Daoy (cell line): Measurements from ENCODE around the gene HUWE1. TPM values are rescaled to one million over a fixed set of nuclear protein-coding genes. Genes with fewer than 3 reads are reported as not detected.
"Not testable (repeated sequence)": the region's sequence is repeated elsewhere in the genome, so short reads cannot be mapped to it uniquely, and the experiment has no call there.

Experiments
- DNase-seq: peaks from one replicate; pipeline ENCODE4 v3.0.0-alpha.2; 2015; ENCODE audit warnings: low read depth
- total RNA-seq: library from RNA; depleted of rRNA; stranded (reverse); fragments of >200 nt; shearing (Covaris generic); gene quantifications from 2 replicates; pipeline ENCODE4 v1.2.3, GENCODE V29; 2014; rRNA removed

HUWE1 gene, protein sequence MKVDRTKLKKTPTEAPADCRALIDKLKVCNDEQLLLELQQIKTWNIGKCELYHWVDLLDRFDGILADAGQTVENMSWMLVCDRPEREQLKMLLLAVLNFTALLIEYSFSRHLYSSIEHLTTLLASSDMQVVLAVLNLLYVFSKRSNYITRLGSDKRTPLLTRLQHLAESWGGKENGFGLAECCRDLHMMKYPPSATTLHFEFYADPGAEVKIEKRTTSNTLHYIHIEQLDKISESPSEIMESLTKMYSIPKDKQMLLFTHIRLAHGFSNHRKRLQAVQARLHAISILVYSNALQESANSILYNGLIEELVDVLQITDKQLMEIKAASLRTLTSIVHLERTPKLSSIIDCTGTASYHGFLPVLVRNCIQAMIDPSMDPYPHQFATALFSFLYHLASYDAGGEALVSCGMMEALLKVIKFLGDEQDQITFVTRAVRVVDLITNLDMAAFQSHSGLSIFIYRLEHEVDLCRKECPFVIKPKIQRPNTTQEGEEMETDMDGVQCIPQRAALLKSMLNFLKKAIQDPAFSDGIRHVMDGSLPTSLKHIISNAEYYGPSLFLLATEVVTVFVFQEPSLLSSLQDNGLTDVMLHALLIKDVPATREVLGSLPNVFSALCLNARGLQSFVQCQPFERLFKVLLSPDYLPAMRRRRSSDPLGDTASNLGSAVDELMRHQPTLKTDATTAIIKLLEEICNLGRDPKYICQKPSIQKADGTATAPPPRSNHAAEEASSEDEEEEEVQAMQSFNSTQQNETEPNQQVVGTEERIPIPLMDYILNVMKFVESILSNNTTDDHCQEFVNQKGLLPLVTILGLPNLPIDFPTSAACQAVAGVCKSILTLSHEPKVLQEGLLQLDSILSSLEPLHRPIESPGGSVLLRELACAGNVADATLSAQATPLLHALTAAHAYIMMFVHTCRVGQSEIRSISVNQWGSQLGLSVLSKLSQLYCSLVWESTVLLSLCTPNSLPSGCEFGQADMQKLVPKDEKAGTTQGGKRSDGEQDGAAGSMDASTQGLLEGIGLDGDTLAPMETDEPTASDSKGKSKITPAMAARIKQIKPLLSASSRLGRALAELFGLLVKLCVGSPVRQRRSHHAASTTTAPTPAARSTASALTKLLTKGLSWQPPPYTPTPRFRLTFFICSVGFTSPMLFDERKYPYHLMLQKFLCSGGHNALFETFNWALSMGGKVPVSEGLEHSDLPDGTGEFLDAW (N-terminal part only)
- 48.0 and 54.1 TPM in 2 replicates for total RNA-seq

DNA sequence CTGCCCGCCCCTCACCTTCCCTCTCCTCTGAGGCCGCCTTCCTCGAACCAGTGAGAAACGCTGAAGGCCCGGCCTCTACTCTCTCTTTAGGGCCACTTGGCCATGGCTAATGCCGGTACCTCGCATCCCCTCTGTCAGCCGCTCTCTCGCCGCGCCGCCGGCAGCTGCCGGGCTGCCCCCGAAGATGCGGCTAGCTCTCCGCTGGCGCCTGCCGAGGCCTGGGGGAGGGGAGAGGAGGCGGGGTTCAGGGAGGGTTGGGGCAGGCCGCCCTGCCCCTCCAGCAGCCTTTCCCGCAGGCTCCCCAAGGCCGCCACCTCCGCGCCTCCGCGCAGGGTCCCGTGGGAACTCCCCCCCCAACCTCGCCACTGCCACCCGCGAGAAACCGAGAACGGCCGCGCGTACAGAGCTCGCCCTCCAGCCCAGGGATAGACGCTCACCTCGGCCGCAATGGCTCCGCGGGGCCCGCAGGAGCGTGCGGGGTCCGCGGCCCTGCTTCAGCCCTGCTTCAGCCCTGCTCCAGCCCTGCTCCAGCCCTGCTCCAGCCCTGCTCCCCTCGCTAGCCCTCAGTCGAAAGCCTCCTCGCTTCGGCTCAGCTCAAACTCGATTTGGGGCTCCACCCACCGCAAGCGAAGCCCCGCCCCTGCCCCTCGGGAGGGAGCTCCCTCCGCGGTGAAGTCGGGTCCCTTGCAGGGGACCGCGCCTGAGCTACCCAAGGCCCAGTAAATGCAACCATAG is at the start of gene HUWE1:
Gene HUWE1 (minus strand): TSS at position 569 of the 735 bp plus-strand sequence. CDS start 32,612 bp downstream, outside the sequence.
- DNase-seq: peak; percentile 81

DNA sequence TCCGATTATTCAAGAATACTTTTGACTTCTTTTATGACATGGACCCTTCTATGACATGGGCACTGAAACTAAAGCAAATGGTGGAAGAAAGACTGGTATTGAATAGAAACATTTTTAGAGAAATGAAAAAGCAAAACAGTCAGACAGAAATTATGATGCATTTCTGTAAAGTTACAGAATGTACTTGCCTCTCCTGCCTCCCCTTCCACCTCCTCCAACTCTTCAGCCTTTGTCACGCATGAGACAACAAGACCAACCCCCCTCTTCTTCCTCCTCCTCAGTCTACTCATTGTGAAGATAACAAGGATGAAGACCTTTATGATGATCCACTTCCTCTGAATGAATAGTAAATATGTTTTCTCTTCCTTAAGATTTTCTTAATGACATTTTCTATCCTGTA is 46.3 kb upstream of the HUWE1 start:
- no peak for DNase-seq

DNA sequence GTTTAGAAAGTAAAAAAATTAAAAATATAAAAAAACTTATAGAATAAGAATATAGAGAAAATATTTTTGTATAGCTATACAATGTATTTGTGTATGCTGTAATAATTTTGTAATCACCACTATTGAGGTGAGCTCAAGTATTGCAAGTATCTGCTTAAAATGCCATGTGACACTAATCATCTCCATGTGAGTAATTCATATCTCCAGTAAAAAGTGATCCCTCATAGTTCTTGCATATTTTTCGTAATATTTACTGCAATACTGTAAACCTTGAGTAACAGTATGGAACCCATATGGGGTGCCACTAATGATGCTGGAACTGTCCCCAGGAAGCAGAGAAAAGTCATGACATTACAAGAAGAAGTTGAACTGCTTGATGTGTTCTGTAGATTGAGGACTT is 43.2 kb upstream of the HUWE1 start:
- no peak for DNase-seq

DNA sequence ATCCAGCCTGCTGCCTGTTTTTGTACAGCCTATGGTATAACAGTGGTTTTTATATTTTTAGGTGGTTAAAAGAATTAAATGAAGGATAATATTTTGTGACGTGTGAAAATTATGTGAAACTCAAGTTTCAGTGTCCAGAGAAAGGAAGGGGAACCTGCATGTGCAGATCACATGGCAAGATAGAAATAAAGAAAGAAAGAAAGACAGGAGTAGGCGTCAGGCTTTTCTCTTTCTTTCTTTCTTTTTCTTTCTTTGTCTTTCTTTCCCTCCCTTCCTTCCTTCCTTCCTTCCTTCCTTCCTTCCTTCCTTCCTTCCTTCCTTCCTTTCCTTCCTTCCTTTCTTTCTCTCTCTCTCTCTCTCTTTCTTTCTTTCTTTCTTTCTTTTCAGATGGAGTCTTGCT is 42.0 kb upstream of the HUWE1 start:
- DNase-seq: no peak

DNA sequence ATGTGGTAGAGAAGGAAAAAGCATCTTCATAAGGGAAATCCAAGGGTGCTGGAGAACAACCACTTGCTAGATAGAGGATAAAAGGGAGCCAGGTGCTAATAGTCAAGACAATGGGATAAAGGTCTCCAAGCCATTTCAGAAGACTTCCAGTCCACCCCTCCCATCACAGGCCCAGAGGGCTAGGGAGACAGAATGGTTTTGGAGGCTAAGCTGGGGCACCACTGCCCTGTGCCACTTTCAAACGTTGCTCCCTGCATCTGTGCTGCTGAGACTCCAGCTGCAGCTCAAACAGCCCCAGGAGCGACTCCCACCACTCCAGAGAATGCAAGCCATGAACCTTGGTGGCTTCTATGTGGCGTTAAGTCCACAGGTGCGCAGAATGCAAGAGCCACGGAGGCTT is 38.4 kb upstream of the HUWE1 start:
- no peak for DNase-seq

DNA sequence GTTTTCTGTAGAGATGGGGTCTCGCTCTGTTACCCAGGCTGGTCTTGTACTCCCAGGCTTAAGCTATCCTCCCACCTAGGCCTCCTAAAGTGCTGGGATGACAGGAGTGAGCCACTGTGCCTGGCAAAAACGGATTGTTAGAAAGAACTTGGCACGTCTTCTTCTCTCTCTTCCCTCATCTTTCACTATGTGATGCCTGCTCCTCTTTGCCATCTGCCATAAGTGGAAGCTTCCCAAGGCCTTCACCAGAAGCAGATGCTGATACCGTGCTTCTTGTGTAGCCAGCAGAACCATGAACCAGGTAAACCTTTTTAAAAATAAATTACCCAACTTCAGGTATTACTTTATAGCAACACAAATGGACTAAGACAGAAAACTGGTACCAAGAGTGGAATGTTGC is 36.9 kb upstream of the HUWE1 start:
- DNase-seq: no peak

DNA sequence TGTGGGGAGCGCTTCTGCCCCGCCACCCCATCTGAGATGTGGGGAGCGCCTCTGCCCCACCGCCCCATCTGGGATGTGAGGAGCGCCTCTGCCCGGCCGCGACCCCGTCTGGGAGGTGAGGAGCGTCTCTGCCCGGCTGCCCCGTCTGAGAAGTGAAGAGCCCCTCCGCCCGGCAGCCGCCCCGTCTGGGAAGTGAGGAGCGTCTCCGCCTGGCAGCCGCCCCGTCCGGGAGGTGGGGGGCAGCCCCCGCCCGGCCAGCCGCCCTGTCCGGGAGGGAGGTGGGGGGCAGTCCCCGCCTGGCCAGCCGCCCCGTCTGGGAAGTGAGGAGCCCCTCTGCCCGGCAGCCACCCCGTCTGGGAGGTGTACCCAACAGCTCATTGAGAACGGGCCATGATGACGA is 35.1 kb upstream of the HUWE1 start:
- not testable (repeated sequence) for DNase-seq

DNA sequence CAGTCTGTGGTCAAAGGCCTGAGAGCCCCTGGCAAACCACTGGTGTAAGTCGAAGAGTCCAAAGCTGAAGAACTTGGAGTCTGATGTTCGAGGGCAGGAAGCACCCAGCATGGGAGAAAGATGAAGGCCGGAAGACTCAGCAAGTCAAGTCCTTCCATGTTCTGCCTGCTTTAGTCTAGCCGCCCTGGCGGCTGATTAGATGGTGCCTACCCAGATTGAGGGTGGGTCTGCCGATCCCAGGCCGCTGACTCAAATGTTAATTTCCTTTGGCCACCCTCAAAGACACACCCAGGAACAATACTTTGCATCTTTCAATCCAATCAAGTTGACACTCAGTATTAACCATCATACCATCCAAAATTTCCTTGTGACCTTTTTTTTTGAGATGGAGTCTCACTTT is 33.1 kb upstream of the HUWE1 start:
- DNase-seq: not testable (repeated sequence)

DNA sequence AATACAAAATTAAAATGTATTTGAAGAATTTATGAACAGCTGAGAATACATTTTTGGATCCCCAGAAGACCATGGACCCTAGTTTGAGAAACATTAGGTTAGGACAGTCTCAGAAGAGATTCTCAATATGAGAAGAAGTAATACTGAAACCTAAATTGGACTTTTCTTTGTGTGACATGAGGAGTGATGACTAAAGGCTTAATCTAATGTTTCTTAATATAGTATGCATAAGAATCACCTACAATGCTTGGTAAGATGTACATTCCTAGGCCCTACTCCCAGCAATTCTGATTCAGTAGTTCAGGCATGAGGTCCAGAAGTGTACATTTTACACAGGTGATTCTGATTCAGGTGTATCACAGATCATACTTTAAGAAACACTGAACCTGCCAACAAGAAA is 31.6 kb upstream of the HUWE1 start:
- DNase-seq: no peak

DNA sequence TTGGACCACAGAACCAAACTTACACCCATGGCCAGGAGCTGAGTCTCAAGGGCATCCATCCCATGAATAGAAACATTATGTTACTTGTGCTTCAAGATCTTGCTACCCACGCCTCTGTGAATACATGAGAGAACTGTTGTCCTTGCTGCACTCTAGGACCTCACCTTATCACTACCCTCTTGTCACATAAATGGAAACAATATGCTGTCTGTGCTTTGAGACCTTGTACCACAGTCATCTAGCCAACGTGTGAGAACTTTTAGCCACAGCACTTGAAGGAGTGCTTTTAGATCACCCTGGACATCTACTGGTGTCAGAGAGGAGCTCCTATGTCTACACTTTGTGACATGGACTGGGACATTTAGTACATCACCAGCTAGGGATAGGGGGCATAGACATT is 30.7 kb upstream of the HUWE1 start:
- no peak for DNase-seq

DNA sequence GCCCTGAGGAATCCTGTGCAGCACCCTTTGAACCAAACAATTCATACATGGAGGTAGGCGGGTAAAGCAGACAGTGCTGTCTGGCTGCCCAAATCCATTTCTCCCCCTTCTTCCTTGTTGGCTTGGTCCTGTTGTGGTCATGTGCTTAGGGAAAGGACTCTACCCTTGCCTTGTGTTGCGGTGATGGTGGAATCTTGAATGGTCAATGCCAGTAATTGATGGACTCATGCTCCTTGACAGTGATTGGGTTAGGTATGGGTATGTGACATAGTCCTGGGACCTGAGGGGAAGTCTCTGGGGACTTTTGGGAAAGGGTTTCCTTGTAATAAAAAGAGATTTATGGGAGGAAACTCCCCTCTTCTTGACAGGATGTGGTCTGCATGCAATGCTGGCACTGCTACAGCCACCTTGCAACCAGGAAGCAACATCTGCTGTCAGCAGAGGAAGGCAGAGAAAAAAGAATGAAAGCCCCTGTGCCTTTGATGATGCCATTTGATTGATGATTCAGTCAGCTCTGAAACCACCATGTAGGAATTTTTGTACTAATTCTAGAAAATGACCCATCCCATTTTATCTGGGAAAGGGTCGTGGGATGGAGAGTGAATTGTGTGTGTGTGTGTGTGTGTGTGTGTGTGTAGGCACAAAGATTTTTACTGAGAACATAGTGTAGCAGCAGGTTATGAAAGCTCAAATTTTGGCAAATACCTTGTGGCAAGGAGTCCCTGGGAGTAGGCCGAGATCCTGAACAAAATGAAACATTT is 30.0 kb upstream of the HUWE1 start:
- peak; percentile 66 for DNase-seq

DNA sequence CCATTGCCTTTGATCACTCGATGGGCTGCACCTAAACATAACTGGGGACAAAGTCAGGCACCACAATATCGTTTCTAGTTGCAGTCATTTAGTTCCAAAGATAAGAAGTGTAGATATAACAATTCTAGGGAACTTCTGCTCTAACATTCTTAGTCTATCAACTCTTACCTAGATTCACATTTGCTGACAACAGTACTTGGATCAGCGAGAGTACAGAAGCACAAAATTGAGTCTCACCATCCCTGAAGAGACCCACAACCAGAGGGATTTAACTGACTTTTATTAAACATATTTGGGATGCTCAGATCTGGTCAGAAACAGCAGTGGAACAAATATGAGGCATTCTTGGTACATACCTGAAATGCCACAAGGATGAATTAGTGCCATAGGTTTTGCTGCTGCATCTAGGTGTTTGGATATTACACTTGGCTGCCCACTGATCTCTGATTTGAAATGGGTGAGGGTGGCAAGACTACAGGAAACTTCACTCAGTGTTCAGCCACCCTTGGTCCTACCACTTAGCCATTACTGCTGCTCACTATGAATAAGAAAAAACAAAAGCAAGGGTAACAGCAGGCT is 28.9 kb upstream of the HUWE1 start:
- no peak for DNase-seq

DNA sequence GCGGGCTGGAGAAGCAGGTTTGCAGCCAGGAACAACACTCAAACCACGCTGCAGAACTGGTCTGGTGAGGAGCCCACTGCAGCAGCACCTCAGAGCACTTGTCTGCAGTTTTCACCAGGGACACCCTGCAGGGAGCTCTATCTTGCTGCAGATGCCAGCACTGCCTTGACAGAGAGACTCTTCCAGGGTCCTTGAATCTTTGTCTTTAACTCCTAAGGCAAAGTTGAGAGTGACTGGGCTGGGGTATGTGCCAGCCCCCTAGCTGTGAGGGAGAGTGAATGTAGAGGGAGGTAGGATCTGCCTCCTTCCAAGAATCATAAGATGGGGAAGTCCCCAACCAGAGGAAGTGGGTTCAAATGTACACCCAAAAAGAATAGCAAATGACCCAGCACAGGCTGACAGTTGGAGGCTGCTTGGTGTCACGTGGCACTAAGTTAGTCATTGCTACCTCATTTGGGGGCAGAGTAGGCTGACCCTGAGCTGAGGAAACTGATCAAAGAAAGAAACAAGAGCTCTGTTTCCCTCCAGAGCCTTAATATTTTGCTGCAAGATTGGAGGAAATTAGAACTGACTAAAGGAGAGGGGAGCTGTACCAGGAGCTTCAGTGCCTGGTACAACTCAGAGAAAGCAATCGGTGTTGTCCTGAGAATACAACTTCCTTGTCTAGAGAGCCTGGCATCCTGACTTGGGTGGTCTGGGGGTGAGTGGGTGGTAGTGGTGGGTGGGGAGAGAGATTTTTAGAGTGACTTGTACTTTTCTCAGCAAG is 28.2 kb upstream of the HUWE1 start:
- DNase-seq: peak; percentile 60

DNA sequence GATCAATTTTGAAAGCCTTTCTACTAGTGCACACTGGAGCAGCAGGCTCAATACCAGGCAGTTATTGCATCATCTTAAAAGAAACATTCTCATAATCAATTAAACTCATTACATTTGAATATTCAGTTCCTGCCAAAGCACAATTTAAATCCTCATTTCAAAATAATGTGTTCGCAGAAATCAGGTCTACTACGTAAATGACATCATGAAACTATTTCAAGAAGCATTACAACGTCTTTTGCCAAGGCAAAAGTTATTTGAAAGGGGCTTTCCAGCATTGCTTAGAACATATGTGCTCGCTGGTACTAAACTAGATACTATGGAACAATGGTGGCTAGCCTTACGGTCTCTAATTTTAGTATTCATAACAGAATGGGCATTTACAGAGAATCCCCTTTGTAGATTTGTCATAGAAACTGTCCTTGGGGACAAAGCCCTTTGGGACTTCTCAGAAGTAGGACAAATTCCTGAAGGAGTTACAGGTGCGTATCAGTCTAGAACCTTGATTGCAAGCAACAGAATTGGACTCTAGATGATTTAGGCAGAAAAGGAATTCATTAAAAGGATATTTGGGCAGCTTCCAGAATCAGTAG is 27.6 kb upstream of the HUWE1 start:
- no peak for DNase-seq

DNA sequence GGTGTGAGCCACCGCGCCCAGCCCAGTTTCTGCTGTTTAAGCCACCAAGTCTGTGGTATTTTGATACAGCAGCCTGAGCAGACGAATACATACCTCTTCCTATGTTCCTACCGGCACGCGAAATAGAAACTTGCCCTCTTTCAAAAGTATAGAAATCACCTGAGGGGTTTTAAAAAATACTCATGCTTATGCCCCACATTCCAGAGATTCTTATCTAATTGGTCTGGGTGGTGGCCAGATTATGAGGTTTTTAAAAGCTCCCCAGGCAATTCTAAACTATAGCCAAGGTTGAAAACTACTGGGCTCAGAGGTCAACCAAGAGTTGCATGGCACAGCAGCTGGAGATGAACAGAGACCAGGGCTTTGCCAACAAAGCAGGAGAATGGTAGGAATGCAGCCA is 24.9 kb upstream of the HUWE1 start:
- no peak for DNase-seq

DNA sequence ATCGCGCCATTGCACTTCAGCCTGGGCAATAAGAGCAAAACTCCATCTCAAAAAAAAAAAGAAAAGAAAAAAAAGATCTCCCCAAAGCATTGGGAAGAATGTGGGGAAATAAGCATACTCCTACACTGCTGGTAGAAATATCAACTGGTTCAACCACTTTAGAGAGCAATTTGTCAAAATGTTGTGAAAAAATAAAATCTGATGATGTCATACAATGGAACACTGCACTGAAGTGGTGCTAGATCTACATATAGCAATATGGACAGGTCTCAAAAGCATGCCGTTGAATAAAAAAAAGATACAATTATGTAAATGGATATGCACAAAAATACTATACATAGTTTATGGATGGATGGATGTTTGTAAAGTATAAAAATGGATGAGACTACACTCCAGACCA is 18.3 kb upstream of the HUWE1 start:
- DNase-seq: no peak

DNA sequence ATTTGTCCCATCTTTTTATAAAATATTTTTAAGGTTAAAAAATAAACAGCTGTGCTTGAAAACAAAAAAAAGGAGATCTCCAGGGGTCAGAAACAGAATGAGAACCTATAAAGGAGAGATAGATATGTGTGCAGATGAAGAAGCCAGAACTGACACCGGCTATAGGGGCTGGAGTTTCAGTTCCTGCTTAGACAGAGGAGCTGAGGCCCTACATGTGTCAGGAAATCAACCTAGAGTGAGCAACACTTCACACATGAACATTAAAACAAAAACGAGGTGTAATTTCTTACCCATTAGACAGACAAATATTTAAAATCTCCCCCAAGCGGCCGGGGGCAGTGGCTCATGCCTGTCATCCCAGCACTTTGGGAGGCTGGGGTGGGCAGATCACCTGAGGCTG is 17.8 kb upstream of the HUWE1 start:
- DNase-seq: no peak

DNA sequence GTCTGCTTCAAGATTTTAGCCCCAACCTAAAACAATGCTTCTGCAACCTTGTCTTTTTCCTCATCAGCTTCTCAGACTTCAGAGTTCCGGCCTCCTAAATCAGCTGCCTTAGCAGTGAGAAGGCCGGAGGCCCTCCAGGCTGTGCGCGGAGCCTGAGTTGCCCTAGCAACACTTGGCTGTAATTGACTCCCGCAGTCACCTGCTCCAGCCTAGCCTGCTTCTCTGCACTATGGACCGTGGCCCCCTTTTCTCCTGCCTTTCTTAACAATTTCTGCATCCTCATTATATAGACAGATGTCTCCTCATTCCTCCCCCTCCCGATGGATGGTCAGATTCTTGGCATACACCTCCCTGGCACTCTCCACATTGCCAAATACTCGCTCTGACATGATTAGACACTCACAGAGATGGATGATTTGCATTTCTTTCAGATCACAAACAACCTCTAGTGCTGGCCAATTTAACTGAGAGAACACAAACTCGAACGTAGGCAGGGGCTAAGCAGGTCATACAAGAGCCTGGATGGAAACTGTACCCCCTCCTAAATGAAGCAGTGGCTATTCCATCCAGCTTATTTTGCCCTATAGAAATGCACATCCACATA is 9.5 kb upstream of the HUWE1 start:
- no peak for DNase-seq

DNA sequence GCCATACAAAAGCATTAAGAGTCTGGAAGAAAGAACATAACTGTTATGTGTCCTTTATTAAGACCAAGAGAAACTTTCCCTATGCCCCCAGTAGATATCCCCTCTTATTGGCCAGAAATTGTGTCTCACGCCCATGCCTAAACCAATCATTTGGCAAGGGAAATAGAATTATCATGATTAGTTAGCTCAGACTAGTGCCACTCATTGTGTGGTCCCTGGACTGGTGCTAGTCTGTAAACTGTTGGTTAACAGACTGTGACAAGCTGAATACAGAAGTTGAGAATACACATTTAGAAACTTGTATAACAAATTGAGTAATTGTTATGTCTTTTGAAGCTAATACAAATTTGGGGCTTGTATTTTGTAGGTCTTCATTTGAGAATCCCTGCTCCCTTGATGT is 8.1 kb upstream of the HUWE1 start:
- DNase-seq: no peak
